Measurements from ENCODE around the gene RYR2. TPM values are rescaled to one million over a fixed set of nuclear protein-coding genes. Genes with fewer than 3 reads are reported as not detected.

RYR2 gene
- total and polyA plus RNA-seq, 9 of the 15 experiments (the other 6 are each of a cell fraction or from before 2014, with no cell fraction given), result 0.03 to 0.42 (median 0.14) TPM

DNA sequence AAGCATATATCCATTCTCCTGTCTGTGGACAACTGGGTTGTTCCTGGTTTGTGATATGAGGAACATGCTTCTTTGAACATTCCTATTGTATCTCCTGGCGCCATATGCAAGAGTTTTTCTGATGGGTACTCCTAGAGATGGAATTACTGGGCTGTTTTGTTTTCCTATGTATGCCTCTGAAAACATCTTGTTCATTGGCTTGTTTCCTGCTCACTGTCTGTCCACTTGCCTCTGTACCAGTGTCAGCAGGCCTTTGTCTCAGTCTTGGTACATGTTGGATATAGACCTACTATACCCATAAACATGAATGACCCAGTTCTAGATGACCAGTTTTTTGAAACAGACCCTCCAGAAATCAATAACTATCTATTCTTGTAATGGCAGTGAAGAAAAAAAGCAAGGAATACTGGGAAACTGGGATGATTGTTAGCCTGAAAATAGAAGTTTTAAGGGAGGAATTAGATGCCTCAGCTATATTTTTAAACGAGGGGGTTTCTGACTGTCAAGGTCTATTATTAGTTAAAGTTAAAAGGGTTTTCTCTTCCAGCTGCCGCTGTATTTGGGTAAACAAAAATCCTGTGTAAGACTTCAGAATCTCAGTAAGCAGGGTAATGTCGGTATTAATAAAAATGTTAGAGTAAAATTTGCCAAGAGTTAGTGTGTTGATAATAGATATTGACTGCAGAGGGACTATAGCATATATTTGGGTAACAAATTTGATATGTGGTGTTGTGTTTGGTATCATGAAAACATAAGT is 103.6 kb downstream of the RYR2 start:
- no TSS peak for BruUV-seq (replicated peaks)

More for the DNA sequence above, 103.6 kb downstream of the RYR2 start:
- in situ Hi-C loops (cut with MboI) (no loop called here), intact Hi-C loops (cut with micrococcal nuclease) (no loop called here)
- 2% methylated on average over 4 of the region's 4 CpGs for WGBS (ENCODE audit: insufficient coverage, low coverage, missing lambda C conversion rate)
- Histone ChIP-seq H3K4me2 (ENCODE audit: insufficient read depth, low read length) (no peak overlapping the region), H2AFZ (ENCODE audit: low read depth, low read length) (no peak overlapping the region), H3K9me3 (replicated peaks; ENCODE audit: control insufficient read depth, insufficient read depth, low read depth, low read length) (no peaks in the 10 kb centered on the region), H3K4me1 (replicated peaks in 1 of 2; ENCODE audit: control insufficient read depth in 2 of 2, insufficient read depth in 2 of 2, low read length in 2 of 2) (no peaks in the 10 kb centered on the region), H3K36me3 (ENCODE audit: control insufficient read depth, insufficient read depth, low read length) (no peaks in the 10 kb centered on the region), H4K20me1 (replicated peaks; ENCODE audit: control insufficient read depth, insufficient read depth, low read length) (no peaks in the 10 kb centered on the region), H3K9ac (ENCODE audit: insufficient read depth in 1 of 2, low read depth in 2 of 2, low read length in 2 of 2) (no peak overlapping the region), H3K27me3 (ENCODE audit: control insufficient read depth in 2 of 2, insufficient read depth in 2 of 2, low read length in 2 of 2) (no peaks in the 10 kb centered on the region), H3K27ac (ENCODE audit: extremely low read depth, low read depth, low read length) (no peak overlapping the region), H3K9me1 (ENCODE audit: control insufficient read depth, insufficient read depth, low read length) (no peaks in the 10 kb centered on the region), H3K79me2 (ENCODE audit: control insufficient read depth, insufficient read depth, low read length) (no peaks in the 10 kb centered on the region), H3K4me3 (no peak overlapping the region)
- no peak for FAIRE-seq
- TF ChIP-seq KDM1A (IDR thresholded peaks at IDR 0.05), result no peak
- no peak for TF ChIP-seq SIN3B (IDR thresholded peaks at IDR 0.05; ENCODE audit: low read depth)
- no peak for TF ChIP-seq ZNF586 (CRISPR knock-in tag; conservative IDR thresholded peaks at IDR 0.05)
- TF ChIP-seq ZNF75A (CRISPR knock-in tag; IDR thresholded peaks at IDR 0.05), result no peak
- no peak for TF ChIP-seq MYNN (IDR thresholded peaks at IDR 0.05)
- no peak for TF ChIP-seq MYNN (CRISPR knock-in tag; IDR thresholded peaks at IDR 0.05)
- no peak for TF ChIP-seq KLF6 (CRISPR knock-in tag; IDR thresholded peaks at IDR 0.05; ENCODE audit: borderline replicate concordance)
- no peak for TF ChIP-seq ZNF354B (CRISPR knock-in tag; IDR thresholded peaks at IDR 0.05)
- no peak for TF ChIP-seq NFATC3 (IDR thresholded peaks at IDR 0.05)
- no peak for TF ChIP-seq ETV6 (IDR thresholded peaks at IDR 0.05; ENCODE audit: borderline replicate concordance in 1 of 2, low read depth in 2 of 2, low read length in 1 of 2)
- no peak for TF ChIP-seq ETV6 (CRISPR knock-in tag; IDR thresholded peaks at IDR 0.05; ENCODE audit: borderline replicate concordance)
- no peak for TF ChIP-seq PTRF (tag; IDR thresholded peaks at IDR 0.05)
- no peak for TF ChIP-seq NFE2 (IDR thresholded peaks at IDR 0.05; ENCODE audit: low read depth)
- TF ChIP-seq, protein P1, sequence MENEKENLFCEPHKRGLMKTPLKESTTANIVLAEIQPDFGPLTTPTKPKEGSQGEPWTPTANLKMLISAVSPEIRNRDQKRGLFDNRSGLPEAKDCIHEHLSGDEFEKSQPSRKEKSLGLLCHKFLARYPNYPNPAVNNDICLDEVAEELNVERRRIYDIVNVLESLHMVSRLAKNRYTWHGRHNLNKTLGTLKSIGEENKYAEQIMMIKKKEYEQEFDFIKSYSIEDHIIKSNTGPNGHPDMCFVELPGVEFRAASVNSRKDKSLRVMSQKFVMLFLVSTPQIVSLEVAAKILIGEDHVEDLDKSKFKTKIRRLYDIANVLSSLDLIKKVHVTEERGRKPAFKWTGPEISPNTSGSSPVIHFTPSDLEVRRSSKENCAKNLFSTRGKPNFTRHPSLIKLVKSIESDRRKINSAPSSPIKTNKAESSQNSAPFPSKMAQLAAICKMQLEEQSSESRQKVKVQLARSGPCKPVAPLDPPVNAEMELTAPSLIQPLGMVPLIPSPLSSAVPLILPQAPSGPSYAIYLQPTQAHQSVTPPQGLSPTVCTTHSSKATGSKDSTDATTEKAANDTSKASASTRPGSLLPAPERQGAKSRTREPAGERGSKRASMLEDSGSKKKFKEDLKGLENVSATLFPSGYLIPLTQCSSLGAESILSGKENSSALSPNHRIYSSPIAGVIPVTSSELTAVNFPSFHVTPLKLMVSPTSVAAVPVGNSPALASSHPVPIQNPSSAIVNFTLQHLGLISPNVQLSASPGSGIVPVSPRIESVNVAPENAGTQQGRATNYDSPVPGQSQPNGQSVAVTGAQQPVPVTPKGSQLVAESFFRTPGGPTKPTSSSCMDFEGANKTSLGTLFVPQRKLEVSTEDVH (IDR thresholded peaks at IDR 0.05; ENCODE audit: low read depth, partially characterized antibody), result no peak
- TF ChIP-seq KLF10 (CRISPR knock-in tag; IDR thresholded peaks at IDR 0.05), result no peak
- ChIA-PET CTCF (ENCODE audit: low intra/inter-chr PET ratio) (interaction anchor here (0.5 kb wide), 1 partner anchor 13 kb away, joined by 6 read pairs; no protein-coding TSS in a partner anchor), POLR2A (interaction anchor here (0.6 kb wide), 1 partner anchor 222 kb away, joined by 3 read pairs; no protein-coding TSS in a partner anchor)
- DNase-seq (ENCODE audit: extremely low read depth in 1 of 4, low spot score in 3 of 4), result no peak
- ATAC-seq, result no peak
